NCI-H524 (cell line): ENCODE measurements around the gene PIGK.
"Not testable (repeated sequence)": the region's sequence is repeated elsewhere in the genome, so short reads cannot be mapped to it uniquely, and the experiment has no call there.

Experiments
- DNase-seq, 2 experiments: peaks; one replicate each; lab custom pipeline; 2025; lab: John Stamatoyannopoulos, UW

The PIGK gene

GRCh38 chr1:77193951-77194350 lies 25.3 kb downstream of the PIGK start:
- DNase-seq = no peak

- DNase-seq = no peak
Measured at GRCh38 chr1:77188770-77189169, 30.5 kb downstream of the PIGK start.

- DNase-seq = not testable (repeated sequence)
Measured at GRCh38 chr1:77186907-77187306, 32.3 kb downstream of the PIGK start.

- no peak for DNase-seq
Measured at GRCh38 chr1:77182083-77182482, 37.1 kb downstream of the PIGK start.

GRCh38 chr1:77179632-77180031 lies 39.6 kb downstream of the PIGK start:
- DNase-seq = no peak

GRCh38 chr1:77175230-77175844 lies 43.9 kb downstream of the PIGK start:
- DNase-seq = no peak

- DNase-seq = no peak
Measured at GRCh38 chr1:77170687-77171086, 48.5 kb downstream of the PIGK start.

GRCh38 chr1:77168358-77168757 lies 50.9 kb downstream of the PIGK start:
- DNase-seq = no peak

- no peak for DNase-seq
Measured at GRCh38 chr1:77164434-77164944, 54.7 kb downstream of the PIGK start.

GRCh38 chr1:77159706-77160105 lies 59.5 kb downstream of the PIGK start:
- DNase-seq = not testable (repeated sequence)

GRCh38 chr1:77156214-77156613 lies 63.0 kb downstream of the PIGK start:
- no peak for DNase-seq

GRCh38 chr1:77146270-77146669 lies 73.0 kb downstream of the PIGK start:
- DNase-seq = no peak

- DNase-seq = peak in 1 of 2 experiments; percentile 16
Measured at GRCh38 chr1:77143529-77144121, 75.6 kb downstream of the PIGK start.

- DNase-seq = no peak
Measured at GRCh38 chr1:77139389-77139788, 79.8 kb downstream of the PIGK start.

GRCh38 chr1:77134359-77134758 lies 84.9 kb downstream of the PIGK start:
- DNase-seq = no peak

GRCh38 chr1:77133731-77134358 lies 85.4 kb downstream of the PIGK start:
- DNase-seq = no peak

GRCh38 chr1:77126307-77126706 lies 92.9 kb downstream of the PIGK start:
- DNase-seq = peak; percentile 5 to 67

GRCh38 chr1:77121503-77121902 lies 97.7 kb downstream of the PIGK start:
- DNase-seq = no peak

- DNase-seq = no peak
Measured at GRCh38 chr1:77120950-77121349, 98.3 kb downstream of the PIGK start.

GRCh38 chr1:77118712-77119111 lies 100.5 kb downstream of the PIGK start:
- DNase-seq = no peak

GRCh38 chr1:77104672-77105071 lies 114.6 kb downstream of the PIGK start:
- no peak for DNase-seq

GRCh38 chr1:77103486-77103885 lies 115.7 kb downstream of the PIGK start:
- DNase-seq = no peak

GRCh38 chr1:77100875-77101274 lies 118.4 kb downstream of the PIGK start:
- no peak for DNase-seq
